Endodermal cell (in vitro differentiated cells): ENCODE results near the gene ZNF646. TPM values are rescaled to one million over a fixed set of nuclear protein-coding genes. Genes with fewer than 3 reads are reported as not detected.

Experiments used
- DNase-seq: peaks from one replicate; pipeline ENCODE4 v3.0.0-alpha.2; 2017
- H3K27ac ChIP-seq: 2 replicates; pipeline ENCODE4 v1.5.1; 2013; ENCODE audit warnings: mild to moderate bottlenecking, low read depth, low read length, moderate library complexity
- H3K27me3 ChIP-seq: 2 replicates; pipeline ENCODE4 v1.6.1; 2013; ENCODE audit warnings: mild to moderate bottlenecking, low read length, moderate library complexity; ENCODE audit not compliant: insufficient read depth, control insufficient read depth, poor library complexity, severe bottlenecking
- H3K36me3 ChIP-seq: 2 replicates; pipeline ENCODE4 v1.7.0; 2013; ENCODE audit warnings: mild to moderate bottlenecking, low read length, moderate library complexity; ENCODE audit not compliant: control insufficient read depth, insufficient read depth
- H3K4me1 ChIP-seq: one replicate; pipeline ENCODE4 v1.7.0; 2013; ENCODE audit warnings: low read length; ENCODE audit not compliant: control insufficient read depth, insufficient read depth
- H3K4me3 ChIP-seq: 2 replicates; pipeline ENCODE4 v1.5.1; 2013; ENCODE audit warnings: mild to moderate bottlenecking, low read length, moderate library complexity
- H3K9ac ChIP-seq: 2 replicates; pipeline ENCODE4 v1.6.1; 2013; ENCODE audit warnings: mild to moderate bottlenecking, low read length, moderate library complexity; ENCODE audit not compliant: poor library complexity, severe bottlenecking; ENCODE audit errors: extremely low read depth
- H3K9me3 ChIP-seq: 2 replicates; pipeline ENCODE4 v1.6.1; 2013; ENCODE audit warnings: mild to moderate bottlenecking, low read length, moderate library complexity; ENCODE audit not compliant: control insufficient read depth
- H3K27ac Mint-ChIP-seq: 2 replicates; pipeline ENCODE4 v1.8.0; 2020; ENCODE audit warnings: mixed read lengths
- H3K27me3 Mint-ChIP-seq: 2 replicates; pipeline ENCODE4 v1.8.0; 2021; ENCODE audit warnings: mild to moderate bottlenecking, mixed read lengths; ENCODE audit not compliant: insufficient read depth
- H3K36me3 Mint-ChIP-seq: 2 replicates; pipeline ENCODE4 v1.8.0; 2020; ENCODE audit warnings: low read depth, mixed read lengths
- H3K4me1 Mint-ChIP-seq: 2 replicates; pipeline ENCODE4 v1.8.0; 2020; ENCODE audit warnings: mixed read lengths
- H3K4me3 Mint-ChIP-seq: 2 replicates; pipeline ENCODE4 v1.8.0; 2020; ENCODE audit warnings: mild to moderate bottlenecking, moderate library complexity, mixed read lengths
- H3K9me3 Mint-ChIP-seq: 2 replicates; pipeline ENCODE4 v1.8.0; 2020; ENCODE audit warnings: mild to moderate bottlenecking, mixed read lengths
- CTCF ChIP-seq: fragments of 200-600 bp; sonication (generic); conservative IDR thresholded peaks from 2 replicates; pipeline ENCODE4 v1.5.0; 2021; ENCODE audit warnings: antibody characterized with exemption, mild to moderate bottlenecking
- WGBS, 2 experiments: methylation state at CpG; one replicate each; pipeline versions ENCODE4 v1.1.5 to v1.1.7; 2013; ENCODE audit warnings: missing lambda C conversion rate in 2 of 2, mixed read lengths in 1 of 2; ENCODE audit not compliant: insufficient coverage in 1 of 2, insufficient read length in 1 of 2; 5-methylcytosine and 5-hydroxymethylcytosine counted together
- total RNA-seq, 2 donors: library from RNA; stranded (reverse); fragmentation: NEBNext Ultra II Directional in 1 of 2; extraction: Animal tissue kit (Norgen Biotek cat#: 25700) in 1 of 2; gene quantifications; 2 replicates in 1 of 2; 3 replicates in 1 of 2; pipeline ENCODE4 v1.2.1, GENCODE V29; 2021

ZNF646 gene
- total RNA-seq, 2 donors from 2014 or later = 24.9 to 29.2 TPM

- H3K4me1 ChIP-seq = no peaks in the 10 kb centered on the region
- no peaks in the 10 kb centered on the region for H3K9me3 ChIP-seq
- H3K27me3 ChIP-seq = no peaks in the 10 kb centered on the region
- Mint-ChIP-seq H3K27me3 (no peaks in the 10 kb centered on the region), H3K4me3 (no peak overlapping the region), H3K9me3 (no peaks in the 10 kb centered on the region), H3K27ac (no peak overlapping the region), H3K36me3 (peaks cover 40% of the 10 kb centered on the region), H3K4me1 (no peaks in the 10 kb centered on the region)
- TF ChIP-seq CTCF = no peak
- no peak for DNase-seq
- peaks cover 27% of the 10 kb centered on the region for H3K36me3 ChIP-seq
- H3K27ac ChIP-seq = no peak overlapping the region
- no peak overlapping the region for H3K4me3 ChIP-seq
- H3K9ac ChIP-seq = no peak overlapping the region
- WGBS, 2 experiments = 90 to 91% methylated on average over 11 to 14 of the region's 14 CpGs
Observed at GRCh38 chr16:31082368-31083045, 8.3 kb downstream of the ZNF646 start.

GRCh38 chr16:31083081-31083480 is 8.9 kb downstream of the ZNF646 start:
- Mint-ChIP-seq H3K27me3 (no peaks in the 10 kb centered on the region), H3K4me1 (no peaks in the 10 kb centered on the region), H3K36me3 (peaks cover 34% of the 10 kb centered on the region)

GRCh38 chr16:31083556-31083955 is 9.3 kb downstream of the ZNF646 start:
- Histone ChIP-seq H3K9me3 (no peaks in the 10 kb centered on the region), H3K4me3 (no peak overlapping the region), H3K27me3 (no peaks in the 10 kb centered on the region), H3K27ac (no peak overlapping the region), H3K4me1 (no peaks in the 10 kb centered on the region), H3K36me3 (peaks cover 19% of the 10 kb centered on the region), H3K9ac (no peak overlapping the region)
- Mint-ChIP-seq H3K27ac (no peak overlapping the region), H3K9me3 (no peaks in the 10 kb centered on the region), H3K36me3 (peaks cover 30% of the 10 kb centered on the region), H3K4me3 (no peak overlapping the region), H3K4me1 (no peaks in the 10 kb centered on the region), H3K27me3 (no peaks in the 10 kb centered on the region)
- DNase-seq = no peak
- no peak for TF ChIP-seq CTCF
- 93% methylated on average over 3 to 5 of the region's 5 CpGs for WGBS, 2 experiments

More at GRCh38 chr16:31083081-31083480, 8.9 kb downstream of the ZNF646 start:
- TF ChIP-seq CTCF = no peak
- H3K4me3 Mint-ChIP-seq = no peak overlapping the region
- Histone ChIP-seq H3K4me3 (no peak overlapping the region), H3K27me3 (no peaks in the 10 kb centered on the region), H3K9me3 (no peaks in the 10 kb centered on the region), H3K9ac (no peak overlapping the region), H3K4me1 (no peaks in the 10 kb centered on the region), H3K36me3 (peaks cover 23% of the 10 kb centered on the region), H3K27ac (no peak overlapping the region)
- H3K27ac Mint-ChIP-seq = no peak overlapping the region
- no peak for DNase-seq
- WGBS, 2 experiments = 95% methylated on average over 7 of the region's 9 CpGs; no CpG with 5 or more reads in 1 of the 2 experiments
- H3K9me3 Mint-ChIP-seq = no peaks in the 10 kb centered on the region
